KG1 (cell line): ENCODE data around the gene DAPK1.

Experiments
- DNase-seq: peaks from one replicate; lab custom pipeline; 2025; lab: John Stamatoyannopoulos, UW

DAPK1 gene

DNA sequence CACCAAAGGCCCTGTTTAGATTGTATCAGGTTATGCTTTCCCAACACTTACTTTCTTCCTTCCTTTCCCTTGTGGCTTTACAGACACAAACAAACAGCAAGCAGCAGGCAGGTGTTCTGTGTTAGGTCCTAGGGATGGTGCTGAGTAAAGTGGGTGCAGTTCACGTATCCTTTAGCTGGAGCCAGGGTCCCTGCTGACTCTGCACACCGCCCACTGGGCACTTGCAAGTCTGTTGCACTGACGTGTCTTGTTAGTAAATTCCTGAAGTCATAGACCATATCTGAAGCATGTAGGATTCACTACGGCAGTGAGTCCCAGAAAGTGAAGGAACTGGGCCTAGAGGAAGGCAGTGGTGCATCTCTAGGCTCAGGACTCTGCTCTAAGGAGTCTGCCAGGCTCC lies 96.5 kb downstream of the DAPK1 start:
- DNase-seq = no peak

- no peak for DNase-seq
Observed at GRCh38 chr9:87594662-87595061, 97.0 kb downstream of the DAPK1 start.

- no peak for DNase-seq
Observed at GRCh38 chr9:87595610-87596009, 97.9 kb downstream of the DAPK1 start.

GRCh38 chr9:87596862-87597261 lies 99.2 kb downstream of the DAPK1 start:
- DNase-seq = no peak

DNA sequence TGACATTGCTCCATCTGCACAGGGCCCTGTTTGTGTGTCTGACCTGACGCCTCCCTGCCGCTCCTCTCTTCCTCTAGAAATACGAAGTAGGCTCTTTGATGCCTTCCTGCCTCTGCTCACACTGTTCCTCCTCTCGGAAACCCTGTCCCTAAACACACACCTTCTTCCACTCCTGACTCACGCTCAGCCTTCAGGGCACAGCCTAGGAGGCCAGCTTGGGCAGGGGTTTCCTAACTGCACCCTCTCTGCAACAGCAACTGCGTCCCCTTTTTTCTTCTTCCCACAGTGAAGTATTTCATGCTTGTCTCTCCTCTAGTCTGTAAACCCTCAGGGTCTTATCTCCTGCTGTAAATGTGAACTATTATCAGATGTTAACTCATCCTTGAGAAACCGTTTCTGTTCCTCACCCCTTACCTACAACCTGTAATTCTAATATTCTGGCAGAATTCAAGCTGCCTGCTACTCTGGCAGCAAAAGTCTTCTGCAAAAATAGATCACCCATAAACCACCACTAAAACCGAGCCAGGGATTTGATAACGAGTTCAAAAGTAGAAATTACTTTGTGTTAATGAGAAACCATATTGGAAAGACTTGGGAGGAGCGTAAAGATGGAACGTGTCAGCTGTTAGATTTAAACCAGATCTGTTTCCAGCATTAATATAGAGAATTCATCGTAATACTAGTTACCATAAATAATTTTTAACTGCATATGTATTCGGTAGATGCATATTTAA lies 100.2 kb downstream of the DAPK1 start:
- no peak for DNase-seq

DNA sequence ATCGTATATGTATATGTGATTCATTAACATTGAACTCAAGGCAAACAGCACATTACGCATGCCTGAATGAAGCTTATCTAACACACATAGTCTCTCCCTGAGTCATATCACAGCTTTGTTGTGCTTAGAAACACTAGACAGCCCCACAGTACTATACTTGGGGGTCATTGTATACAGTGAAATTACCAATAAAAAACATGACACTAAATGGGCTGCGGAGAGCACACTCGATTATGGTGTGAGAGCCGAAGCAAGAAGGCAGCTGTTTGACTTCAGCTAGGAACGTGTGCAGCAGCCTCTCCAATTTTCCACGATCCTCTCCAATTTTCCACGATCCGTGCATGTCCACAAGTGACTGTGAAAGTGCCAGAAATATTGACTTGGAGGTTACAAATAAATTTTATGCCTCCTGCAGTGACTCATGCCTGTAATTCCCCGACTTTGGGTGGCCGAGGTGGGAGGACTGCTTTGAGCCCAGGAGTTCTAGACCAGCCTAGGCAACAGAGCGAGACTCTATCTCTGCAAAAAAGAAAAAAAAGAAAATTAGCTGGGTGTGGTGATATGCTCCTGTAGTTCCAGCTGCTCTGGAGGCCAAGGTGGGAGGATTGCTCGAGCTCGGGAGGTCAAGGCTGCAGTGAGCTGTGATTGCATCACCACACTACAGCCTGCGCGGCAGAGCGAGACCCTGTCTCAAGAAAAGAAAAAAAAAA lies 102.4 kb downstream of the DAPK1 start:
- no peak for DNase-seq

DNA sequence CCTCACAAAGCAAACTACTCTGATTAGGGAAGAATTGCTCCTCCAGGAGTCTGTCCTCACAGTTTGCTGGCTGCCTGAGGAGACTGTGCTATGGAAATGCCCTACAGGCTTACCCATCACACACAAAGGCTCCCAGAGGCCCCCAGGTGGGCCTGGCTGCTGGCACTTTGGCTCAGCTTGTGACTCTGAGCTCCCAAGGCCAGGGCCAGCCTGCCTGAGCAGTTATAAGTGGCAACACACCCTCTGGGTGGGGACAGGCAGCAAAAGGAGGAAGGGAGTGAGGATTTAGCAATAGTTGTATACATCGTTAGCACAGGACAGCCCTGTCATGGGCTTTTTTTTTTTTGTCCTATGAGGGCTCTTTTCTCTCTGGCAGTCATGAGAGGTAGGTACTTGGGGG lies 103.5 kb downstream of the DAPK1 start:
- no peak for DNase-seq

DNA sequence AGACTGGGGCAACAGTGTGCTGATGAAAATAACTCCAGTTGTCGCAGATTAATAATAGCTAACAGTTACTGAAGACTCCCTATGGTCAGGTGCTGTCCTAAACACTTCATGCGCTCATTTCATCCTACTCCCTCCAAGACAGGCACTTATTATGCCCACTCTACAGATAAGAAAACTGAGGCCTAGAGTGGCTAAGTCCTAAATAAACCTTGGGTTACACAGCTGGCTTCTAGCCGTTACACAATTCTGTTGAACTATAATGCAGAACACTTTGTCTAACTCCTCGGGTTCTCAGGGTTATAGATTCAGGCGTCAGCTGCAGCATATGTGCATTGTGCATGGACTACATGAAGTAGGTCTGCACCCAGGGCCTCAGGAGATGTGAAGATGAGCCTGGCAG lies 103.9 kb downstream of the DAPK1 start:
- no peak for DNase-seq

DNA sequence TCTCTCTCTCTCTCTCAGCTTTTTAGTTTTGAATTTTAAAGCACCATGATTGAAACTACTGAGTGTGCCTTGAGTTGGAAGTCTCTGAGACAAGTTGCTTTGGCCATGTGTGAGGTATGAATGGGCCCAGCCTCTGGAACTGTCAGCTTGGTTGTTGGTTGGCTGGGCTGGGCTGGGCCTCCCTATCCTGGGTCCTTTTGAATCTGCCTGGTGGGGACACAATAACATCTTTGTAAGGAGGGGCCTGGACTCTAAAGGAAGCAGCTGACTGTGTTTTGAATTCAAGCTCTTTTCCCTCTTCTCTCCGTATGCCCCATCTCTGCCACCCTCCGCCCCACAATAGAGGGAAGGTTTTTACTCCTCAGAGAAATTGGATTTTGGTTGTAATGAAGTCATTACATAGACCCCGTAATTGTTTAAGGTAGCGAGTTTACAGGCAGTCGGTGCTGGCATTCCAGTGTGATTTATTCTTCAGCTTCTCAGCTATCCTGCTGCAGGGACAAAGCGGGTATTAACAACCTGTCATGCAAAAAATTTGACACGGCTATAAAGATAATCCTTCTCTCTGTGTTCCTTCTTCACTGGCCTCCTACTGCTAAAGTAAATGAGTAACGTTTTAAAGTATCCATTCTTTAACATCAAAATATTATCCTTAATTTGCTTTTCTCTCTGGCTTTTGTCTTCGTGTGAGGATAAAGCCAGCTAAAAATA lies 105.4 kb downstream of the DAPK1 start:
- no peak for DNase-seq

GRCh38 chr9:87603854-87604490 lies 106.3 kb downstream of the DAPK1 start:
- no peak for DNase-seq

GRCh38 chr9:87604886-87605588 lies 107.4 kb downstream of the DAPK1 start:
- no peak for DNase-seq

DNA sequence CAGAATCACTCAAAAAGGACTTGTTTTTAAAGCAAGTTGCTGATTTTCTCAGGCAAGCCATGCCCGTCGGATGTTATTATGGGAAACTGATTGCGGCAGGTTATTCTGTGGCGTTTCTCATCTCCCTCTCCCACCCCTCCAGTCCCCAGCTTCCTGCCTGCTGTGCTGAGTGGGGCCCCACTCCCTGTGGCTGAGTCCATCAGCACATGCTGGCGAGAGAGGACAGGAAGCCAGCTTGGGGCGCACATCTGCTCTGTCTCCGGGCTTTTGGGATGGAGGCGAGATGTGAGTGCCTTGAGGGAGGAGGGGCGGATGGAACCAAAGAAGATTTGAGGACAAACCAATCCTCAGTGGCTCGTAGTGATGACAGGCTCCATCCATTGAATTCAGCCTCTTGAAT lies 108.0 kb downstream of the DAPK1 start:
- no peak for DNase-seq

GRCh38 chr9:87606841-87607521 lies 109.3 kb downstream of the DAPK1 start:
- DNase-seq = no peak

DNA sequence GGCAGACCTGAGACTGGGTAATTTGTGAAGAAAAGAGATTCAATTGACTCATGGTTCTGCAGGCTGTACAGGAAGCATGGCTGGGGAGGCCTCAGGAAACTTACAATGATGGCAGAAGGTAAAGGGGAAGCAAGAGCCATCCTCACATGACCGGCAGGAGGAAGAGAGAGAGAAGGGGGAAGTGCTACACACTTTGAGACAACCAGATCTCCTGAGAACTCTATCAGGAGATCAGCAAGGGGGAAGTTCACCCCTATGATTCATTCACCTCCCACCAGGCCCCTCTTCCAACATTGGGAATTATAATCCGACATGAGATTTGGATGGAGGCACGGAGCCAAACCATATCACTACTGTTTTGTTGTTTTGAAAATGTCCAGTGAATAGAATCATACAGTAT lies 110.2 kb downstream of the DAPK1 start:
- DNase-seq = no peak

- DNase-seq = no peak
Observed at GRCh38 chr9:87609002-87609401, 111.3 kb downstream of the DAPK1 start.

DNA sequence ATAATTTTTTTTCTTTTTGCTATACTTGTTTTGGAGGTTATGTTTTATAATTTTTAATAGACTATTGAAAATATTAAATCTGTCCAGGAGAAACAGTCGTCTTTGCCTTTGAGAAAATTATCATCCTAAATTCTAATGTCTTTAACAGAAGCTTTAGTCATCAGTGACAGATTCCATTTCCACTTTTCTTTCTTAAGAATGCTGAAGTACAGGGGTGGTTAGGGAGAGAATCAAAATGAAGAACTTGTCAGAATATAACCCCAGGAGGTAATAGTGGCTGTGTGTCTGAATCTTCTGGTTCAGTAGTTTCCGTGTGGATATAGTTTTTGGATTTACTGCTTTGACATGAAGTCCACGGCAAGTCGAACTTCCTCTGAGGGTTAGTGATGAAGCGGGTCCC lies 111.8 kb downstream of the DAPK1 start:
- no peak for DNase-seq

DNA sequence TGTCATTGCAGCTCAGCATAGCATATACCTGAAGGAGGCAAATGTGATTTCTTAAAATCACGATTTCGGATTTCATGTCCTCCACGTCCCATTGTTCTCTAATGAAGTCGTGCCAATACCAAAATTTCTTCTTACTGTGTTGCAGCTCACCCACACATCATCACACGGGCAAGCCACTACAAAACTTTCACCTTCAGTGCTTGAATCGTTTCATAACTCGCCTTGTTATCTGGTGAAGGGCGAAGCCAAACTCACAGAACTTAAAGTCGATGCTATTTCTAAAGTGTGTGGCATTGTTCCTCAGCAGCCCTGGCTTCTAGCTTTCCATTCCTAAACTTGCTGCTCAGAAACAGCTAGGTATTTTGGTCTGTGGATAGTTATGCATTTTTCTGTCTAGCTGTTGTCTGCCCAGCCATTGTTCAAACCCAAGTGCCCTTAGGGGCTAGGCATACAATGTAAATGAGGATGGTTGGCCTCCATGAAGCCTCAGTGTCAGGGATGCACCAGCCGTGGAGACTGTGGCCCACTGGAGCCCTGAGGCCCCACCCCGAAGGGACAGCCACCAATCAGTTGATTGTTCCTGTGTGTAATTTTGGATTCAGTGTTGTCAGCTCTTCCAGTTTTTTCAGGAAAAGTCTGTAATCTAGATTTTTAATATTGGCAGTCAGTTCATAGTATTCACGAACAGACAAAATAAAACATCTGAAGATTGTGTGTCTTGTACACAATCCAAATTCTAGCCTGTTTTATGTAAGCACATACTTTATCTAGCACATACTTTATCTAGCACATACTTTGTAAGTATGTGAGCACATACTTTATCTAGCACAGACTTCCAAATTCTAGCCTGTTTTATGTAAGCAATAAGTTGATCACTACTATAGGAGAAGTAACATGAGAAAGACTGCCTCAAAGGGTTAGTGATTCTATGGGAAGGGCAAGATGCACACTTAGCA lies 112.8 kb downstream of the DAPK1 start:
- DNase-seq = no peak

- no peak for DNase-seq
Observed at GRCh38 chr9:87611776-87612175, 114.1 kb downstream of the DAPK1 start.

DNA sequence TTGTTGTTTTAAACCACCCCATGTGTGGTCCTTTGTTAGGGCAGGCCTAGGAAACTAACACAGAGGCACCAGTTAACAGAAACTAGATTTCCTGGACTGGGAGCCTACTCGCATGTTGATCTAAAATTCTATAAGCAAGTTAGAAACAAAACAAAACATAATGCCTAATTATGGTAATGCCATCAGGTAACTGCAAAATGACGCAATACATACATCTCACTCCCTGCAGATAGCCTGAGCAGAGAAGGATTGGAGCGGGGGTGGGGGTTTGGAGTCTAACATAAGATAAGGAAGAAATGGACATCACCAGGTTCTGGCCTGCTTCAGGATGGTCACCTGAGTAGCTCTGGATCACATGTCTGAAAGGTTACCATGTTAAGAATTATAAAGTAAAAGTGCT lies 114.9 kb downstream of the DAPK1 start:
- DNase-seq = no peak
